ENCODE data around the gene SVEP1.

The SVEP1 gene

DNA sequence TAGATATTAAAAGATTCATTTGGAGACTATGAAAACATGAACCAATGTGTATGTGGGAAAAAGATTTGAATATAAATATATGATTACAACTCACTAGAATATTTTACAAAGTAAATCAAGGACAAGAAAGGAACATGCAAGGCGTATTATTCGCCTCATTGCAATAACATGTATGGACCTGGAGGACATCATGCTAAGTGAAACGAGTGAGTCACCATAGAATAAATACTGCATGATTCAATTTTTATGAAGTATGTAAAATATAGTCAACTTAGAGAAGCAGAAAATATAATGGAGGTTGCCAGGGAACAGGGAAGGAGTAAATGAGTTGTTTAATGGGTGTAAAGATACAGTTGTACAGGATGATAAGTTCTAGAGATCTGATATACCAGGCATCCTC lies 246.8 kb downstream of the SVEP1 start:
- DNase-seq (ENCODE audit: low read depth) = no peak
- no peak overlapping the region for H3K4me3 ChIP-seq (ENCODE audit: control insufficient read depth, low read depth, low read length)
- TF ChIP-seq, protein P1, sequence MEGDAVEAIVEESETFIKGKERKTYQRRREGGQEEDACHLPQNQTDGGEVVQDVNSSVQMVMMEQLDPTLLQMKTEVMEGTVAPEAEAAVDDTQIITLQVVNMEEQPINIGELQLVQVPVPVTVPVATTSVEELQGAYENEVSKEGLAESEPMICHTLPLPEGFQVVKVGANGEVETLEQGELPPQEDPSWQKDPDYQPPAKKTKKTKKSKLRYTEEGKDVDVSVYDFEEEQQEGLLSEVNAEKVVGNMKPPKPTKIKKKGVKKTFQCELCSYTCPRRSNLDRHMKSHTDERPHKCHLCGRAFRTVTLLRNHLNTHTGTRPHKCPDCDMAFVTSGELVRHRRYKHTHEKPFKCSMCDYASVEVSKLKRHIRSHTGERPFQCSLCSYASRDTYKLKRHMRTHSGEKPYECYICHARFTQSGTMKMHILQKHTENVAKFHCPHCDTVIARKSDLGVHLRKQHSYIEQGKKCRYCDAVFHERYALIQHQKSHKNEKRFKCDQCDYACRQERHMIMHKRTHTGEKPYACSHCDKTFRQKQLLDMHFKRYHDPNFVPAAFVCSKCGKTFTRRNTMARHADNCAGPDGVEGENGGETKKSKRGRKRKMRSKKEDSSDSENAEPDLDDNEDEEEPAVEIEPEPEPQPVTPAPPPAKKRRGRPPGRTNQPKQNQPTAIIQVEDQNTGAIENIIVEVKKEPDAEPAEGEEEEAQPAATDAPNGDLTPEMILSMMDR (conservative IDR thresholded peaks at IDR 0.05; ENCODE audit: control insufficient read depth, insufficient read depth, low read depth, low read length) = no peak

DNA sequence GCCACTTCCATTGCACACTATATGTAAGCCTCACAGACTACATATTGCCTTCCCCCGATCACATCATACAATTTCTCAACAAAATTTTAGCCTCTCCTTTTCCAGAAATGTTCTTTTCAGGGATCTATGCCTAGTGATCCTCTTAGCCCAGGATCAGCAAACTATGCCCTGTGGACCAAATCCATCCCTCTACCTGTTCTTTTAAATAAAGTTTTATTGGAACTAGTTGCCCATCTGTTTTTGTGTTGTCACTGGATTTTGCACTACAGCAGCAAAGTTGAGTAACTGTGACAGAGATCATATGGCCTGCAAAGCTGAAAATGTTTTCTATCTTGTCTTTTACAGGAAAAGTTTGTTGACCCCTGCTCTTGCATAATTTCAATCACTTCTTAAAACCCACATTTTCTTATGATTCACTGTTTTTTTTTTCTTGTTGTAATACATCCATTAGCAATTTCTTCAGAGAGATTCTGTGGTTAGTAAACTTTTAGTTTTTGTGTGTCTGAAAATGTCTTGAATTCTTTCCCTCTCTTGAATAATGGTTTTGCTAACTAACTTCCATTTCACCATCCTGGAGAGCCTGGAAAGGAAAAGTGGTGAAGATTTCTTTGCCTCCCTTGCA lies 248.9 kb downstream of the SVEP1 start:
- no peak overlapping the region for H3K4me3 ChIP-seq (ENCODE audit: control insufficient read depth, low read depth, low read length)
- TF ChIP-seq, protein P1 (conservative IDR thresholded peaks at IDR 0.05; ENCODE audit: control insufficient read depth, insufficient read depth, low read depth, low read length) = no peak
- DNase-seq (ENCODE audit: low read depth) = peak; percentile 84

DNA sequence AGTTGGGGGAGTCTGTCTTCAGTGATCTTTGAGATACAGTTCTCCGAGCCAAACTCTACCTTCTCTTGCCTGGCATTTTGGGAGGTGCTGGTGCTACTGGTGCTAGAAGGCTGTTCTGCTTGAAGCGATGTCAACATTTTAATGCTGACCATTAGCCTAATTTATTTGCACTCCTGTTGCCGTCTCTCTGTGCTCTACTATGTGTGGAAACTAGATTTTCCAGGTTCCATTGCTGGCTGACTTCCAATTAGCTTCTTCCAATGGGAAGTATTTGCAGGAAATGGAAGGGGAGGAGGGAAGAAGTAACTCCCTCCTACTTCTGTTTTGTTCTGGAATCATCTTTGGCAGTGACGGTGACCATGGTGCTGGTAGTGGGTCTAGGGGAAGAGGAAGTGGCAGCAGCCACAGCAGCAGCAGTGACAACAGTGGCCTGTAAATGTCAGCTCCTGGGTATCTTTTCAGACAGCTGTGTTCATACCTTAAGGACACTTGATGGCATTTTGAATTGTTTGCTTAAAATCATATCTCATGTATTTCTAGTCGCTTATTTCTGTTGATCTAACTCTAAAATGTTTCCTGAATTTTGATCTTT lies 249.8 kb downstream of the SVEP1 start:
- no peak for DNase-seq (ENCODE audit: low read depth)
- H3K4me3 ChIP-seq (ENCODE audit: control insufficient read depth, low read depth, low read length) = no peak overlapping the region
- TF ChIP-seq, protein P1 (conservative IDR thresholded peaks at IDR 0.05; ENCODE audit: control insufficient read depth, insufficient read depth, low read depth, low read length) = no peak

DNA sequence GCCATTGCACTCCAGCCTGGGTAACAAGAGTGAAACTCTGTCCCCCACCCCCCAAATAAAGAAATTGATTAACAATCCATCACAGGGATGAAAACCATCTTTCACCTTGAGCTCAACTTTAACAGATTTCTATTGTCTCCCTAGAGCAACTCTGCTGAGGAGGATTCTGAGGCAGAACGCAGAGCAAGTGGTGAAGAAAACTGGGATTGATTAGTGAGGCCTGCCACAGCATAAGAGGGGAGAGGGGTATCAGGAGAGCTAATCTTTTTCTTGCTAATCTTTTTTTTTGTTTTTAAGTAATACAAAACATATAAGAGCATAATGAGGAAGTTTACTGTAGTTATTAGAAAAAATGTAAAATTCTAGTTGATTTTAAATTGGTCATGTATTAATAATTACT lies 250.8 kb downstream of the SVEP1 start:
- TF ChIP-seq, protein P1 (conservative IDR thresholded peaks at IDR 0.05; ENCODE audit: control insufficient read depth, insufficient read depth, low read depth, low read length) = no peak
- no peak overlapping the region for H3K4me3 ChIP-seq (ENCODE audit: control insufficient read depth, low read depth, low read length)

DNA sequence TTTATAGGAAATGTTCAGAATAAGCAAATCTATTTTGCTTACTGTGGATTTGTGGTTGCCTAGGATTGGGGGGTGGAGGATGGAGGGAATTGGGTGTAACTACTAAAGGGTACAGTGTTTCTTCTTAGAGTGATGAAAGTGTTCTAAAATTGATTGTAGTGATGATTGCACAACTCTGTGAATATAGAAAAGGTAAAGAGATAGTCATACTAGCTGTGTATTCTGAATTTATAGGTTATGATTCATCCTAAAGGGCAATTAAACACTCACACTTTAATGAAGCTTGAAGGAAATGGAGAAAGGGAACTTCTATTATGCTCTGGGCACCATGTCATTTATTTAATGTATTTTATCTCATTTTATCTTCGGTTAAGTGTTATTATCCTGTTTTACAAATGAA lies 251.8 kb downstream of the SVEP1 start:
- no peak for DNase-seq (ENCODE audit: low read depth)
- no peak overlapping the region for H3K4me3 ChIP-seq (ENCODE audit: control insufficient read depth, low read depth, low read length)
- TF ChIP-seq, protein P1 (conservative IDR thresholded peaks at IDR 0.05; ENCODE audit: control insufficient read depth, insufficient read depth, low read depth, low read length) = no peak

More for the DNA sequence above, 250.8 kb downstream of the SVEP1 start:
- no peak for DNase-seq (ENCODE audit: low read depth)

DNA sequence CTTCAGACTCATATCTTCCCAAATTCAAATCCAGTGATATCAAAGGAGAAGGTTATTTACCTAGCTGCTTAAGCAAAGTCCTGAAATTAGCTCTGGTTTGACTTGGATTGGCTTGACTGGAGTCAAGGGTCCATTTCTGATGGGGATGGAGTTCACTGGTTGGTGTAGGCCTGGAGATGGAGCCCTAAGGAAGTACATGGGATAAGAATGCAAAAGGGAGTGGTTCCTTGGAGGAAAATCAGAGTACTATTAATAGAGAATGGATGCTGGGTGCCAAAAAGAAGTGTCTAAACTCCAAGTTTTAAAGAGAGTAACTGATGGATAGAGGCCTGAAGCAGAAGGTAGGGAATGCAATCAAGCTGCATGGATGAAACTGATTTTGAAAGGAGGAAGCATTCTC lies 255.7 kb downstream of the SVEP1 start:
- no peak overlapping the region for H3K4me3 ChIP-seq (ENCODE audit: control insufficient read depth, low read depth, low read length)
- no peak for DNase-seq (ENCODE audit: low read depth)
- TF ChIP-seq, protein P1 (conservative IDR thresholded peaks at IDR 0.05; ENCODE audit: control insufficient read depth, insufficient read depth, low read depth, low read length) = no peak

Measured in fibroblast of mammary gland (primary cell).